ENCODE data around the gene GJB2.

DNA sequence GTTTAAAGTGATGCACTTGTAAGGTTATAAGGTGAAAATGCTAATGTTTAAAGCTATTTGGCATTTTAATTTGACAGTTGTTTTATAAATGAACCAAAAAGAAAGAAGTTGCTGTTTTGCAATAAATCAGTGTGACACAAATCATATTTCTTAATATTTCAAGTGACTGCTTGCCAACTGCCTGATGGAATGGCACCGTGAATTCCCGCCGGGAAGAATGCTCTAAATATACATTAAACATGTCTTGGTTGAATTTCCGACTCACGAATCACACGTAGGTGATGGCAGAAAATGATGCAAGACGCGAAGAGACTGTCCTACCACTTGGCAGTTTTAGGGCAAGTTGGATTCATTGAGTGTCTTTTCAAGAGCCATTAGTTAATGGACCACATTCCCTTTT, 3.1 kb upstream of the GJB2 start:
- TF ChIP-seq, protein P1, sequence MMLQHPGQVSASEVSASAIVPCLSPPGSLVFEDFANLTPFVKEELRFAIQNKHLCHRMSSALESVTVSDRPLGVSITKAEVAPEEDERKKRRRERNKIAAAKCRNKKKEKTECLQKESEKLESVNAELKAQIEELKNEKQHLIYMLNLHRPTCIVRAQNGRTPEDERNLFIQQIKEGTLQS (IDR thresholded peaks at IDR 0.05; ENCODE audit: borderline replicate concordance, extremely low read depth, low read depth, low read length): no peak
- TF ChIP-seq GABPA (IDR thresholded peaks at IDR 0.05; ENCODE audit: low read depth): no peak
- no peak for TF ChIP-seq NBN (IDR thresholded peaks at IDR 0.05)
- no peak for TF ChIP-seq EZH2 (IDR thresholded peaks at IDR 0.05; ENCODE audit: borderline replicate concordance, control insufficient read depth, low read depth, low read length)
- TF ChIP-seq, protein P2, sequence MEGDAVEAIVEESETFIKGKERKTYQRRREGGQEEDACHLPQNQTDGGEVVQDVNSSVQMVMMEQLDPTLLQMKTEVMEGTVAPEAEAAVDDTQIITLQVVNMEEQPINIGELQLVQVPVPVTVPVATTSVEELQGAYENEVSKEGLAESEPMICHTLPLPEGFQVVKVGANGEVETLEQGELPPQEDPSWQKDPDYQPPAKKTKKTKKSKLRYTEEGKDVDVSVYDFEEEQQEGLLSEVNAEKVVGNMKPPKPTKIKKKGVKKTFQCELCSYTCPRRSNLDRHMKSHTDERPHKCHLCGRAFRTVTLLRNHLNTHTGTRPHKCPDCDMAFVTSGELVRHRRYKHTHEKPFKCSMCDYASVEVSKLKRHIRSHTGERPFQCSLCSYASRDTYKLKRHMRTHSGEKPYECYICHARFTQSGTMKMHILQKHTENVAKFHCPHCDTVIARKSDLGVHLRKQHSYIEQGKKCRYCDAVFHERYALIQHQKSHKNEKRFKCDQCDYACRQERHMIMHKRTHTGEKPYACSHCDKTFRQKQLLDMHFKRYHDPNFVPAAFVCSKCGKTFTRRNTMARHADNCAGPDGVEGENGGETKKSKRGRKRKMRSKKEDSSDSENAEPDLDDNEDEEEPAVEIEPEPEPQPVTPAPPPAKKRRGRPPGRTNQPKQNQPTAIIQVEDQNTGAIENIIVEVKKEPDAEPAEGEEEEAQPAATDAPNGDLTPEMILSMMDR (IDR thresholded peaks at IDR 0.05 in 2 of 3, conservative IDR thresholded peaks at IDR 0.05 in 1 of 3; ENCODE audit: control insufficient read depth in 2 of 3, extremely low read depth in 1 of 3, insufficient read depth in 1 of 3, low read depth in 3 of 3, low read length in 3 of 3): no peak
- TF ChIP-seq ATF7 (IDR thresholded peaks at IDR 0.05; ENCODE audit: low read depth): no peak
- no peak for TF ChIP-seq SIN3A (IDR thresholded peaks at IDR 0.05; ENCODE audit: low read depth, low read length)
- no peak for TF ChIP-seq TAF1 (IDR thresholded peaks at IDR 0.05; ENCODE audit: borderline replicate concordance, low read depth, low read length)
- no peak for TF ChIP-seq RAD21 (IDR thresholded peaks at IDR 0.05; ENCODE audit: insufficient read depth, low read depth, low read length)
- no peak for TF ChIP-seq EP300 (IDR thresholded peaks at IDR 0.05; ENCODE audit: borderline replicate concordance in 1 of 2, control insufficient read depth in 1 of 2, low read depth in 2 of 2, low read length in 2 of 2)
- TF ChIP-seq, protein P3, sequence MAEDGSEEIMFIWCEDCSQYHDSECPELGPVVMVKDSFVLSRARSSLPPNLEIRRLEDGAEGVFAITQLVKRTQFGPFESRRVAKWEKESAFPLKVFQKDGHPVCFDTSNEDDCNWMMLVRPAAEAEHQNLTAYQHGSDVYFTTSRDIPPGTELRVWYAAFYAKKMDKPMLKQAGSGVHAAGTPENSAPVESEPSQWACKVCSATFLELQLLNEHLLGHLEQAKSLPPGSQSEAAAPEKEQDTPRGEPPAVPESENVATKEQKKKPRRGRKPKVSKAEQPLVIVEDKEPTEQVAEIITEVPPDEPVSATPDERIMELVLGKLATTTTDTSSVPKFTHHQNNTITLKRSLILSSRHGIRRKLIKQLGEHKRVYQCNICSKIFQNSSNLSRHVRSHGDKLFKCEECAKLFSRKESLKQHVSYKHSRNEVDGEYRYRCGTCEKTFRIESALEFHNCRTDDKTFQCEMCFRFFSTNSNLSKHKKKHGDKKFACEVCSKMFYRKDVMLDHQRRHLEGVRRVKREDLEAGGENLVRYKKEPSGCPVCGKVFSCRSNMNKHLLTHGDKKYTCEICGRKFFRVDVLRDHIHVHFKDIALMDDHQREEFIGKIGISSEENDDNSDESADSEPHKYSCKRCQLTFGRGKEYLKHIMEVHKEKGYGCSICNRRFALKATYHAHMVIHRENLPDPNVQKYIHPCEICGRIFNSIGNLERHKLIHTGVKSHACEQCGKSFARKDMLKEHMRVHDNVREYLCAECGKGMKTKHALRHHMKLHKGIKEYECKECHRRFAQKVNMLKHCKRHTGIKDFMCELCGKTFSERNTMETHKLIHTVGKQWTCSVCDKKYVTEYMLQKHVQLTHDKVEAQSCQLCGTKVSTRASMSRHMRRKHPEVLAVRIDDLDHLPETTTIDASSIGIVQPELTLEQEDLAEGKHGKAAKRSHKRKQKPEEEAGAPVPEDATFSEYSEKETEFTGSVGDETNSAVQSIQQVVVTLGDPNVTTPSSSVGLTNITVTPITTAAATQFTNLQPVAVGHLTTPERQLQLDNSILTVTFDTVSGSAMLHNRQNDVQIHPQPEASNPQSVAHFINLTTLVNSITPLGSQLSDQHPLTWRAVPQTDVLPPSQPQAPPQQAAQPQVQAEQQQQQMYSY (CRISPR knock-in tag; IDR thresholded peaks at IDR 0.05): no peak
- no peak for TF ChIP-seq SKIL (IDR thresholded peaks at IDR 0.05; ENCODE audit: low read depth, poor library complexity, severe bottlenecking)
- TF ChIP-seq POLR2AphosphoS5 (IDR thresholded peaks at IDR 0.05; ENCODE audit: low read length): no peak

All from GM12878 (cell line).